Measurements from ENCODE around the gene CABLES1. TPM values are rescaled to one million over a fixed set of nuclear protein-coding genes. Genes with fewer than 3 reads are reported as not detected.

Gene CABLES1
- total RNA-seq, 3 donors from 2014 or later: 8.1 to 13.0 (median 11.6) TPM

DNA sequence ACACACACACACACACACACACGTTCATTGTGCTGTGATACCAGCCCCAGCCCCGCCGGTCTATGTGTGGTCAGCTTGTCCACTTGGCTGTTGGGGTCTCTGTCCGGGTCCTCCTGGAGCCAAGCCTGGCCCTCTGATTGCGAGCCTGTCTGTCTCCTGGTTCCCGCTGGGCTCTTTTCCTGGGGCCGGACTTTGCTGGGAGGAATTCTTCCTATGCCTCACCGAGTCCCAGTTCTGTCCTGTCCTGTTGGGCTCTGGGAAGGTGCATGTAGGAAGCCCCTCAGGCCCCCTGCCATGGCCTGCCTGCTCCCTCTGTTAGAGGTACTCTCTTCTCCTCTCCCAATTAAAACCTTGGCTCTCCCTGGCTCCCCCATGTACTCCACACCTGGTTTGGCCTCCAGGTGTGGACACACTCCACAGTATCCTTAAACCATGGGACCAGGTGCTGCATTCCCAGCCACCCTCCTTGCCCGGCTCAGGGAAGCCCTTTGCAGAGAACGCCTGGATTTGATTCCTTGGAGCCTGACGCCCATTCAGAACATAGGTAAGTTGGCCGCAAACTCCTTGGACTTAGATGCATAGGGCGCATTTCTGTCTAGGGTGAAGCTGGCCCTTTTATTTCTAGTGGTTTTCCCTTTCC lies 42.3 kb downstream of the CABLES1 start:
- no peaks in the 10 kb centered on the region for H3K36me3 ChIP-seq (ENCODE audit: low read depth)
- TF ChIP-seq, protein P1, sequence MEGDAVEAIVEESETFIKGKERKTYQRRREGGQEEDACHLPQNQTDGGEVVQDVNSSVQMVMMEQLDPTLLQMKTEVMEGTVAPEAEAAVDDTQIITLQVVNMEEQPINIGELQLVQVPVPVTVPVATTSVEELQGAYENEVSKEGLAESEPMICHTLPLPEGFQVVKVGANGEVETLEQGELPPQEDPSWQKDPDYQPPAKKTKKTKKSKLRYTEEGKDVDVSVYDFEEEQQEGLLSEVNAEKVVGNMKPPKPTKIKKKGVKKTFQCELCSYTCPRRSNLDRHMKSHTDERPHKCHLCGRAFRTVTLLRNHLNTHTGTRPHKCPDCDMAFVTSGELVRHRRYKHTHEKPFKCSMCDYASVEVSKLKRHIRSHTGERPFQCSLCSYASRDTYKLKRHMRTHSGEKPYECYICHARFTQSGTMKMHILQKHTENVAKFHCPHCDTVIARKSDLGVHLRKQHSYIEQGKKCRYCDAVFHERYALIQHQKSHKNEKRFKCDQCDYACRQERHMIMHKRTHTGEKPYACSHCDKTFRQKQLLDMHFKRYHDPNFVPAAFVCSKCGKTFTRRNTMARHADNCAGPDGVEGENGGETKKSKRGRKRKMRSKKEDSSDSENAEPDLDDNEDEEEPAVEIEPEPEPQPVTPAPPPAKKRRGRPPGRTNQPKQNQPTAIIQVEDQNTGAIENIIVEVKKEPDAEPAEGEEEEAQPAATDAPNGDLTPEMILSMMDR (IDR thresholded peaks at IDR 0.05): no peak
- no peaks in the 10 kb centered on the region for H3K4me1 ChIP-seq (ENCODE audit: low read depth)
- intact Hi-C loops (cut with DNase I, micrococcal nuclease): no loop called here
- ATAC-seq (no peak), DNase-seq (no peak)
- no peaks in the 10 kb centered on the region for H3K9me3 ChIP-seq
- no peak overlapping the region for H3K4me3 ChIP-seq

DNA sequence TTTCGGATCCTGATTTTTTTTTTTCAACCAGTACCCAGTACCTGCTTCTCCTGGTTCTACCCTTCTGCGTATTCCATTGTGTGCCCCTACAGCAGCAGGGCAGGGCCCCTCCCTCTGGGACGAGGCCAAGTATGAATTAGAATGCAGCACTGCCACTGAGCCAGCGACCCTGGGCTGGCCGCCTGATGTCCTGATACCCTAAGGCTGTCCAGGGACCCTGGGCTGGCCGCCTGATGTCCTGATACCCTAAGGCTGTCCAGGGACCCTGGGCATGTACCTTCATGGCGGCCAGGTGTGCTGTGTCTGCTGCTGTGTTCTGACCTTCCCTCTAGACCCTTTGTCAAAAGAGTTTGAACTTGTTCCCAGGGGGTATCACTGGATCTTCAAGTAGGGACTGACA lies 42.9 kb downstream of the CABLES1 start:
- Histone ChIP-seq H3K4me3 (no peak overlapping the region), H3K4me1 (ENCODE audit: low read depth) (no peaks in the 10 kb centered on the region), H3K9me3 (no peaks in the 10 kb centered on the region), H3K36me3 (ENCODE audit: low read depth) (no peaks in the 10 kb centered on the region)
- TF ChIP-seq, protein P1 (IDR thresholded peaks at IDR 0.05): no peak
- intact Hi-C loops (cut with DNase I, micrococcal nuclease): no loop called here
- ATAC-seq: no peak
- DNase-seq: no peak

DNA sequence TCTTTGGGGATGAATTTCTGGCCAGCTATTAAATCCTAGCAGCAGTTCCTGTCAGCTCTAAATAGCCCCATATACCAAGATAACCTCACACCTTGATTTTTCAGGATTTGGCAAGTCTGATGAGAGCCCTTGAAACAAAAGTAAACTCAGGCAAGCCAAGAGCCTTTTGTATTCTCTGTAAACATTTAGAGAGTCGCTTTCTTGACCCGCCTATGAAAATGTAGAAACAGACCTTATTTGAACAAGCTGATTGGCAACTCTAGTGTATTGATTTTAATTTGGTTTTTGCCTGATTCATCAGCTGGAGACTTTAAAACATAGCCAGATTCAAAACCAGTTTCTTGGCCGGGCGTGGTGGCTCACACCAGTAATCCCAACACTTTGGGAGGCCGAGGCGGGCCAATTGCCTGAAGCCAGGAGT lies 43.4 kb downstream of the CABLES1 start:
- no peaks in the 10 kb centered on the region for H3K4me1 ChIP-seq (ENCODE audit: low read depth)
- TF ChIP-seq, protein P1 (IDR thresholded peaks at IDR 0.05): no peak
- intact Hi-C loops (cut with DNase I, micrococcal nuclease): no loop called here
- H3K4me3 ChIP-seq: no peak overlapping the region
- H3K9me3 ChIP-seq: no peaks in the 10 kb centered on the region
- DNase-seq (no peak), ATAC-seq (no peak)
- no peaks in the 10 kb centered on the region for H3K36me3 ChIP-seq (ENCODE audit: low read depth)

DNA sequence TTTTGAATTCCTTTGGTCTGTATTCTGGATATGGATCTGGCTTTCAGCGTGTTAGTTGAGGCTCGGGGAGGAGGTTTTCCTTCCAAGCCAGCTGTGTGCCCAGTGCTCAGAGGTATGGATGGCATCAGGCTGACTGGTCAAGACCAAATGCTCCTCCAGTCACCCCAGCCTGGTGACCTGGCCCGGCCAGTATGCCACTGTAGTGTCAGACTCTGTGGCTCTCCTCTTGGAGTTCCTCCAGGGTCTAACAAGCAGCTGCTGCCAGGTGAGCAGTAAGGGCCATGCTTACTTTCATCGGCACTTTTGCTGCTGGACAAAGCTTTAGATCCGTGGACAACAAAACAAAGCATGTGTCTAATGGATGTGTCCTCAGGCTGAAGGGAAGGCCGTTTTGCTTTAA lies 44.1 kb downstream of the CABLES1 start:
- intact Hi-C loops (cut with DNase I, micrococcal nuclease): no loop called here
- Histone ChIP-seq H3K9me3 (no peaks in the 10 kb centered on the region), H3K36me3 (ENCODE audit: low read depth) (no peaks in the 10 kb centered on the region), H3K4me3 (no peak overlapping the region), H3K4me1 (ENCODE audit: low read depth) (no peaks in the 10 kb centered on the region)
- TF ChIP-seq, protein P1 (IDR thresholded peaks at IDR 0.05): no peak
- no peak for ATAC-seq
- DNase-seq: no peak

DNA sequence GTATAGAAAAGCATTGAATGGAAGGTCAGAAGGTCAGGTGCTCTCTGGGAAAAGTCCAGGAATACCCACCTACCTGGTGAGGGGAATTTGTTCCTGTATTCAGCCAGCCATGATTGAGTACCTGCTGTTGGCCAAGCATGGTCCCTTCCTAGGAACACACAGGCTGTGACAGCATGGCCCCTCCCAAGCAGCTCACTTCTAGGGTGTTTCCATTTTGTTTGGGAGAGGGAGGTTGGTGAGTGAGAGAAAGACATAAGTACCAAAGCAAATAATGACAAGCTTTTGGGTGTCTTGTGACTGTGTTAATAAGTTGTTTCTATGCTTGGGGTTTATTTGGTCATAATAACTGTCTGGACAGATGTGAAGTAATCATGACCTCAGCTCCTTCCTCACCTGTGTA lies 46.3 kb downstream of the CABLES1 start:
- TF ChIP-seq, protein P1 (IDR thresholded peaks at IDR 0.05): no peak
- Histone ChIP-seq H3K4me3 (no peak overlapping the region), H3K9me3 (no peaks in the 10 kb centered on the region), H3K36me3 (ENCODE audit: low read depth) (no peaks in the 10 kb centered on the region), H3K4me1 (ENCODE audit: low read depth) (no peaks in the 10 kb centered on the region)
- no peak for DNase-seq
- no peak for ATAC-seq
- intact Hi-C loops (cut with DNase I, micrococcal nuclease): no loop called here

DNA sequence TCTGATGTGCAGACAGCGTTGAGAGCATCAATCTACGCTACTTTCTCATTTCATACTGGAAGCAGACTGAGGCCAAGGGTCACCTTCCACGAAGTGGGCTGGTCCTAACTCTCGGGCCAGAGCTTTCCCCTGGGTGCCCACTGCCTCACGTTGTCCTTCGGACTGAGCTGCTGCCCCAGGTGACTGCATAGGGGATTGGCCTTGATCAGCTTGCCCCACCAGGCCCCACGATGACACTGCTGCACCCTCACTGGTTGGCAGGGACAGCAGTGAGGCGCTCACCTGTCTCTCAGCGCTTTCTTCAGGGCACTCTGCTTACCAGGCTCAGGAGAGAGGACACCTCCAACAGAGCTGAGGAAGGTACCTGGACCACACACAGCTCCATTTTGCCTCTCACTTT lies 47.3 kb downstream of the CABLES1 start:
- ATAC-seq (no peak), DNase-seq (no peak)
- no peaks in the 10 kb centered on the region for H3K4me1 ChIP-seq (ENCODE audit: low read depth)
- no peaks in the 10 kb centered on the region for H3K36me3 ChIP-seq (ENCODE audit: low read depth)
- TF ChIP-seq, protein P1 (IDR thresholded peaks at IDR 0.05): no peak
- no peak overlapping the region for H3K4me3 ChIP-seq
- H3K9me3 ChIP-seq: no peaks in the 10 kb centered on the region
- intact Hi-C loops (cut with DNase I, micrococcal nuclease): no loop called here
